GM12872 (cell line): Measurements from ENCODE around the gene ZNF695.

Experiments used
- TF ChIP-seq, protein P1 (sequence below): IDR thresholded peaks from 3 replicates; pipeline ENCODE4 v1.5.1; 2011; ENCODE audit warnings: low read depth, mild to moderate bottlenecking, low read length, moderate library complexity; ENCODE audit not compliant: insufficient read depth

Gene ZNF695

DNA sequence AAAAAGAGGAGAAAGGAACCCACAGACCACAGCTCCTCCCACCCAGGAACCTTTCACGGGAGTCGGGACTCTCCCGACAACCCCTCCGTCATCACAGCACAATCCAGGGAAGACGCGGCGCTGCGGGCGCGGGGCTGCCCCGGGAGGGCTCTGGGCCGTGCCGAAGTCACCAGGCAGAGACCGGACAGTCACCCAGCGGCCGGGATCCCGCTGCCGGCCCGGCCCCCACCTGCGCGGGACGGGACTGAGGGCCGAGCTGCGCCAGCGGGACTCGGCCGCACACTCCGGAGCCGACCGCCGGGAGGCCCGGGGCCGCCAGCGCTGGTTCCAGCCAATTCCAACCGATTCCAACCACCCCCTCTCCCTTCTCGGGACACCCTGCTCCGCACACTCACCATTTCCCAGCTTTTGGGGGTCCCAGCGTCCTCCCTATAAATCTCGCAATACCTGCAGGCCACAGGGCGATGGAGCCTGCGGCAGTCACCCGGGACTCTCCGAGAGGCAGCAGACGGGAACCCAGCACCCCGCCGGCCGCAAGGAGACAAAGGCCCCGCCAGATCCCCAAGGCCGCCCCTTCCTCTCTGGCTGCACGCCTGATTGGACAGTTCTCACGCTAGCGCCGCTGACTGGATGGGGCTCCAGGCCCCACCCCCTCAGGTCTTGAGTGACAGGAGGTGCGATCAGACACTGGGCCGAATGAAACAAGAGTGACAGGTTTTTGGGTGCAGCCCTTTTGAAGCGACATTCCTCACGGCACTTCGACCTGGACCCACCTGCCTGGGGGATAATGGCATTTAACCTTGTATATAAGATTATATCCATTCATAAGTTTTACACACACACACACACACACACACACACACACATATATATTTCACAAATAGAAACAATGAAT lies at the start of gene ZNF695:
Gene ZNF695 (minus strand): TSS at position 547 of the 895 bp plus-strand sequence. CDS start 149 bp downstream, at position 398.
- TF ChIP-seq, protein P1, sequence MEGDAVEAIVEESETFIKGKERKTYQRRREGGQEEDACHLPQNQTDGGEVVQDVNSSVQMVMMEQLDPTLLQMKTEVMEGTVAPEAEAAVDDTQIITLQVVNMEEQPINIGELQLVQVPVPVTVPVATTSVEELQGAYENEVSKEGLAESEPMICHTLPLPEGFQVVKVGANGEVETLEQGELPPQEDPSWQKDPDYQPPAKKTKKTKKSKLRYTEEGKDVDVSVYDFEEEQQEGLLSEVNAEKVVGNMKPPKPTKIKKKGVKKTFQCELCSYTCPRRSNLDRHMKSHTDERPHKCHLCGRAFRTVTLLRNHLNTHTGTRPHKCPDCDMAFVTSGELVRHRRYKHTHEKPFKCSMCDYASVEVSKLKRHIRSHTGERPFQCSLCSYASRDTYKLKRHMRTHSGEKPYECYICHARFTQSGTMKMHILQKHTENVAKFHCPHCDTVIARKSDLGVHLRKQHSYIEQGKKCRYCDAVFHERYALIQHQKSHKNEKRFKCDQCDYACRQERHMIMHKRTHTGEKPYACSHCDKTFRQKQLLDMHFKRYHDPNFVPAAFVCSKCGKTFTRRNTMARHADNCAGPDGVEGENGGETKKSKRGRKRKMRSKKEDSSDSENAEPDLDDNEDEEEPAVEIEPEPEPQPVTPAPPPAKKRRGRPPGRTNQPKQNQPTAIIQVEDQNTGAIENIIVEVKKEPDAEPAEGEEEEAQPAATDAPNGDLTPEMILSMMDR, result no peak

DNA sequence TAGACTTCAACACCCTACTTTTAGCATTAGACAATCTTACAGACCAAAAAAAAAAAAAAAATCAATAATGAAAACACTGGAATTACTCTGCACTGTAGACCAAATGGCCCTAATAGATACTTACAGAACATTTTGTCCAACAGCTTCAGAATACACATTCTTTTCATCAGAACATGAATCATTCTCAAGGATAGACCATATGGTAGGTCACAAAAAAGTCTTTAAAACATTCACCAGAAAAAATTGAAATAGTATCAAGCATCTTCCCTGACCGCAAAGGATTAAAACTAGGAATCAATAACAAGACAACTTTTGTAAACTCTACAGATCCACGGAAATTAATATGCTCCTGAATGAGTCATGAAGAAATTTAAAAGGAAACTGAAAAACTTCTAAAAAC lies 48.2 kb upstream of the ZNF695 start:
- TF ChIP-seq, protein P1, result no peak

- TF ChIP-seq, protein P1, result no peak
Measured at GRCh38 chr1:247054992-247055415, 47.1 kb upstream of the ZNF695 start.

DNA sequence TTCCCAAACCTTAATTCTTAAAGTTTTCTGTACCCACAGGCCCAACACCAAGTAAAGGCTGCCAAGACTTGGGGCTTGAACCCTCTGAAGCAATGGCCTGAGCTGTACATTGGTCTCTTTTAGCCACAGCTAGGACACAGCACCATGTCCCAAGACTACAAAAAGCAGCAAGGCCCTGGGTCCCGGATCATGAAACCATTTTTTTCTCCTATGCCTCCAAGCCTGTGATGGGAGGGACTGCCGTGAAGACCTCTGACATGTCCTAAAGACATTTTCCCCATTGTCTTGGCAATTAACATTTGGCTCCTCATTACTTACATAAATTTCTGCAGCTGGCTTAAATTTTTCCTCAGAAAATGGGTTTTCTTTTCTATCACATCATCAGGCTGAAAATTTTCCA lies 39.8 kb upstream of the ZNF695 start:
- TF ChIP-seq, protein P1, result no peak

GRCh38 chr1:247047260-247047659 lies 39.4 kb upstream of the ZNF695 start:
- TF ChIP-seq, protein P1, result no peak

- TF ChIP-seq, protein P1, result no peak
Measured at GRCh38 chr1:247043406-247043805, 35.5 kb upstream of the ZNF695 start.

DNA sequence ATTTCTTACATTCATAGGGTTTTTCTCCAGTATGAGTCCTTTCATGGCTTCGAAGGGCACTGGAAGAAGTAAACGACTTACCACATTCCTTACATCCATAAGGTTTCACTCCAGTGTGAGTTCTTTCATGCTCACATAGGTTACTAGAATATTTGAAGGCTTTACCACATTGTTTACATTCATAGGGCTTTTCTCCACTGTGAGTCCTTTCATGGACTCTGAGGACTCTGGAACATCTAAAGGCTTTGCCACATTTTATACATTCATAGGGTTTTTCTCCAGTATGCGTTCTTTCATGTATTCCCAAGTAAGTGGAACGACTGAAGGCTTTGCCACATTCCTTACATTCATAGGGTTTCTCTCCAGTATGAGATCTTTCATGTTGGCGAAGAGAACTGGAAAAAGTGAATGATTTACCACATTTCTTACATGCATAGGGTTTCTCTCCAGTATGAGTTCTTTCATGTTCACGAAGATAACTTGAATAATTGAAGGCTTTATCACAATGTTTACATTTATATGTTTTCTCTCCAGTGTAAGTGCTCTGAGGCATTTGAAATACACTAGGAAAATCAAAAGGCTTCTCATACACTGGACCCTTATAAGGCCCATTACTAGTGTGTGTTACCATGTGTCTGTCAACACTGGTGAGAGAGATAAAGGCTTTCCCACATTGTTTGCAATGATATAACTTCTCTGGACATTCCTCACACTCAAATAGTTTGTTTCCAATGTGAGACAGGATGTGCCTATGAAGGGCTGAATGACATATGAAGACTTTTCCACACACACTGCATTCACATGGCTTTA lies 29.9 kb upstream of the ZNF695 start:
- TF ChIP-seq, protein P1, result no peak
